ENCODE measurements around the gene RAD51B. TPM values are rescaled to one million over a fixed set of nuclear protein-coding genes. Genes with fewer than 3 reads are reported as not detected.

Gene RAD51B
- total and polyA plus RNA-seq, 9 of the 15 experiments (the other 6 are each of a cell fraction or from before 2014, with no cell fraction given): 8.5 to 17.3 (median 11.3) TPM

GRCh38 chr14:68749487-68750475 lies 930.2 kb downstream of the RAD51B start (continued):
- no peak for TF ChIP-seq STAT6 (CRISPR knock-in tag; IDR thresholded peaks at IDR 0.05)
- peak; percentile 38; the same call in 1 of the 2 replicates for TF ChIP-seq SMARCA4 (IDR thresholded peaks at IDR 0.05)
- TF ChIP-seq, protein P1, sequence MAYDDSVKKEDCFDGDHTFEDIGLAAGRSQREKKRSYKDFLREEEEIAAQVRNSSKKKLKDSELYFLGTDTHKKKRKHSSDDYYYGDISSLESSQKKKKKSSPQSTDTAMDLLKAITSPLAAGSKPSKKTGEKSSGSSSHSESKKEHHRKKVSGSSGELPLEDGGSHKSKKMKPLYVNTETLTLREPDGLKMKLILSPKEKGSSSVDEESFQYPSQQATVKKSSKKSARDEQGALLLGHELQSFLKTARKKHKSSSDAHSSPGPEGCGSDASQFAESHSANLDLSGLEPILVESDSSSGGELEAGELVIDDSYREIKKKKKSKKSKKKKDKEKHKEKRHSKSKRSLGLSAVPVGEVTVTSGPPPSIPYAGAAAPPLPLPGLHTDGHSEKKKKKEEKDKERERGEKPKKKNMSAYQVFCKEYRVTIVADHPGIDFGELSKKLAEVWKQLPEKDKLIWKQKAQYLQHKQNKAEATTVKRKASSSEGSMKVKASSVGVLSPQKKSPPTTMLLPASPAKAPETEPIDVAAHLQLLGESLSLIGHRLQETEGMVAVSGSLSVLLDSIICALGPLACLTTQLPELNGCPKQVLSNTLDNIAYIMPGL (CRISPR knock-in tag; IDR thresholded peaks at IDR 0.05): no peak
- TF ChIP-seq ZNF407 (IDR thresholded peaks at IDR 0.05; ENCODE audit: low read depth): no peak
- TF ChIP-seq ZNF644 (tag; IDR thresholded peaks at IDR 0.05; ENCODE audit: low read depth): 0 out of 2 replicates have a peak, but pooled peaks have one; percentile 26
- TF ChIP-seq ATF1 (CRISPR knock-in tag; IDR thresholded peaks at IDR 0.05): no peak
- TF ChIP-seq ATF1 (tag; IDR thresholded peaks at IDR 0.05): no peak
- TF ChIP-seq, protein P2, sequence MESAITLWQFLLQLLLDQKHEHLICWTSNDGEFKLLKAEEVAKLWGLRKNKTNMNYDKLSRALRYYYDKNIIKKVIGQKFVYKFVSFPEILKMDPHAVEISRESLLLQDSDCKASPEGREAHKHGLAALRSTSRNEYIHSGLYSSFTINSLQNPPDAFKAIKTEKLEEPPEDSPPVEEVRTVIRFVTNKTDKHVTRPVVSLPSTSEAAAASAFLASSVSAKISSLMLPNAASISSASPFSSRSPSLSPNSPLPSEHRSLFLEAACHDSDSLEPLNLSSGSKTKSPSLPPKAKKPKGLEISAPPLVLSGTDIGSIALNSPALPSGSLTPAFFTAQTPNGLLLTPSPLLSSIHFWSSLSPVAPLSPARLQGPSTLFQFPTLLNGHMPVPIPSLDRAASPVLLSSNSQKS (CRISPR knock-in tag; IDR thresholded peaks at IDR 0.05): no peak
- no peak for TF ChIP-seq KLF13 (tag; IDR thresholded peaks at IDR 0.05; ENCODE audit: borderline replicate concordance, low read depth)
- no peak for TF ChIP-seq POLR2AphosphoS2 (IDR thresholded peaks at IDR 0.05; ENCODE audit: low read length)
- TF ChIP-seq CREB5 (CRISPR knock-in tag; IDR thresholded peaks at IDR 0.05): no peak

Measured in K562 (cell line).